ENCODE measurements around the gene PTPN23.

The PTPN23 gene

GRCh38 chr3:47424434-47425382 is 43.9 kb downstream of the PTPN23 start:
- Mint-ChIP-seq H3K27me3 (ENCODE audit: low read depth) (no peaks in the 10 kb centered on the region), H3K27ac (no peak overlapping the region), H3K9me3 (no peaks in the 10 kb centered on the region), H3K36me3 (ENCODE audit: low read depth) (peaks cover 24% of the 10 kb centered on the region), H3K4me3 (no peak overlapping the region), H3K4me1 (peaks cover 5% of the 10 kb centered on the region)
- TF ChIP-seq CTCF (IDR thresholded peaks at IDR 0.05; ENCODE audit: unreplicated experiment in 3 of 3) = no peak

GRCh38 chr3:47425383-47425778 is 44.6 kb downstream of the PTPN23 start:
- Mint-ChIP-seq H3K9me3 (no peaks in the 10 kb centered on the region), H3K4me1 (peaks cover 5% of the 10 kb centered on the region), H3K27me3 (ENCODE audit: low read depth) (no peaks in the 10 kb centered on the region), H3K27ac (no peak overlapping the region), H3K36me3 (ENCODE audit: low read depth) (peaks cover 31% of the 10 kb centered on the region), H3K4me3 (no peak overlapping the region)
- TF ChIP-seq CTCF (IDR thresholded peaks at IDR 0.05; ENCODE audit: unreplicated experiment in 3 of 3) = no peak

- Mint-ChIP-seq H3K4me1 (peaks cover 5% of the 10 kb centered on the region), H3K27me3 (ENCODE audit: low read depth) (no peaks in the 10 kb centered on the region), H3K4me3 (no peak overlapping the region), H3K36me3 (ENCODE audit: low read depth) (peaks cover 30% of the 10 kb centered on the region), H3K9me3 (no peaks in the 10 kb centered on the region), H3K27ac (no peak overlapping the region)
- no peak for TF ChIP-seq CTCF (IDR thresholded peaks at IDR 0.05; ENCODE audit: unreplicated experiment in 3 of 3)
These were observed 45.1 kb downstream of the PTPN23 start for GRCh38 chr3:47425959-47426358.

- TF ChIP-seq CTCF (IDR thresholded peaks at IDR 0.05; ENCODE audit: unreplicated experiment in 3 of 3) = no peak
- Mint-ChIP-seq H3K4me3 (no peak overlapping the region), H3K9me3 (no peaks in the 10 kb centered on the region), H3K27me3 (ENCODE audit: low read depth) (no peaks in the 10 kb centered on the region), H3K4me1 (no peaks in the 10 kb centered on the region), H3K27ac (no peak overlapping the region), H3K36me3 (ENCODE audit: low read depth) (peaks cover 36% of the 10 kb centered on the region)
These were observed 47.0 kb downstream of the PTPN23 start for GRCh38 chr3:47427866-47428265.

GRCh38 chr3:47428662-47429061 is 47.8 kb downstream of the PTPN23 start:
- H3K27me3 Mint-ChIP-seq (ENCODE audit: low read depth) = no peaks in the 10 kb centered on the region
- no peaks in the 10 kb centered on the region for H3K9me3 Mint-ChIP-seq
- peaks cover 41% of the 10 kb centered on the region for H3K36me3 Mint-ChIP-seq (ENCODE audit: low read depth)
- no peak overlapping the region for H3K27ac Mint-ChIP-seq
- no peak overlapping the region for H3K4me3 Mint-ChIP-seq
- H3K4me1 Mint-ChIP-seq = no peaks in the 10 kb centered on the region
- TF ChIP-seq CTCF (IDR thresholded peaks at IDR 0.05; ENCODE audit: unreplicated experiment in 3 of 3) = no peak
